Panc1 (cell line): Measurements from ENCODE around the gene PIGK.

Source experiments
- CTCF ChIP-seq: fragments of 450-650 bp; IDR thresholded peaks from 2 replicates; pipeline ENCODE4 v1.5.1; 2017; ENCODE audit warnings: mild to moderate bottlenecking
- POLR2AphosphoS5 ChIP-seq: IDR thresholded peaks from 2 replicates; pipeline ENCODE4 v1.6.1; 2012; ENCODE audit warnings: mild to moderate bottlenecking, low read depth, low read length, moderate library complexity

DNA sequence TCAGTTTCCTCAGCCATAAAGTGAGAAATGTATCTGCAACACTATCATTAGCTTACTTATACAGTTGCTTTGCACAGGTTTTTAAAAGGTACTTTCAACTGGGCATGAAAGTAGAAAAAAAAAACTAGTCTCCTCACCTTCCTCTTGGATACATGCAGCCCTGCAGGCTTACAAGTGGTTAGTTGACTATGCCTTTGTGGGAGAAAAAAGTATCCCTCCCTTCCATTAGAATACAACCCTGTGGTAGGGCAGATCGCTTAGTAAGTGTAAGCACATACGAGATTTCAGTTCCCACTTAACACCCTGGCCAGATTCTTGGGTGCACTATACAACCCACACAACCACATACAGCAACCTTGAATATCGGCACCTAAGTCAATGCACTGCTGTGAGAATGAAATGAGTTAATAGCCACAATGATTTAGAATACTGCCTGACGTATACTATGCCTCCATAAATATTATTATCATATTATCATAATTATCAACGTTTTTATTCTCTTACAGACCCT is 54.7 kb downstream of the PIGK start:
- TF ChIP-seq CTCF (no peak), POLR2AphosphoS5 (no peak)
